ENCODE results near the gene PCGF1.

Gene PCGF1

DNA sequence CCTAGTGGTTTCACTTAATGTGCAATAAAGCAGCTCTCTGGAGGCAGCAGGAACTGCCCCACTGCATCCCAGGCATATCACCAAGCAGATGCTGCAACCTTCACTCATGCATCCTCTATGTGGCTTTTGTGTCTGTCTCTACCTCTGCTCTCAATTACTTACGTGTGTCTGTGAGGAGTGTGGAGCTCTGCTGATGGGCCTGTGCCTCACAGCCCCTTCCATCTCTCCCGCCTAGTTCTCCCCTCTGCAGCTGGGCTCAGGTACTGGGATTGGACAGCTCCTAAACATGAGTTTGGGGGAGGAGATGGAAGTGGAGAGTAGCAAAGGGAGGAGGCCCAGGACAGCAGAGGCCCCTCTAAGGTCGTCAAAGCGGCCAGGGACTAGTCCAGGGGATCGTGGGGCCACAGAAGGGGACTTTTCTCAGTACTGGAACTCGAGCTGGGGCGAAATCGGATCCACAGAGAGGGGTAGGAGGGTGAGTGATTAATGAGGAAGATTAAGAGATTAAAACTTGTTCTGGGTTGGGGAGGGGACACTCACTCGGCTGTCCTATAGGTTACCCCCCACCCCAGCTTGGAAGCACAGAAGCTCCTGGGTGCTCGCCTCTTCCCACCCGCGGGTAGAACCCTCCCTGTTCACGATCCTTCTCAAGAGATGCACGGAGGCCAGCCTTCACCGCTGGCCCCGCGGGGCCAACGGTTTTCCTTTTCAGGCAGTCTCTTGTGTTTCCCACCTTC is 6.0 kb downstream of the PCGF1 start:
- FAIRE-seq (no peak), DNase-seq (ENCODE audit: insufficient read length) (no peak)
- TF ChIP-seq POLR2AphosphoS5 (IDR thresholded peaks at IDR 0.05; ENCODE audit: low read depth, low read length), result no peak
- no peak for TF ChIP-seq TAF1 (IDR thresholded peaks at IDR 0.05; ENCODE audit: borderline replicate concordance, low read depth, low read length)
- no peak for TF ChIP-seq POLR2A (IDR thresholded peaks at IDR 0.05; ENCODE audit: low read depth, low read length)

DNA sequence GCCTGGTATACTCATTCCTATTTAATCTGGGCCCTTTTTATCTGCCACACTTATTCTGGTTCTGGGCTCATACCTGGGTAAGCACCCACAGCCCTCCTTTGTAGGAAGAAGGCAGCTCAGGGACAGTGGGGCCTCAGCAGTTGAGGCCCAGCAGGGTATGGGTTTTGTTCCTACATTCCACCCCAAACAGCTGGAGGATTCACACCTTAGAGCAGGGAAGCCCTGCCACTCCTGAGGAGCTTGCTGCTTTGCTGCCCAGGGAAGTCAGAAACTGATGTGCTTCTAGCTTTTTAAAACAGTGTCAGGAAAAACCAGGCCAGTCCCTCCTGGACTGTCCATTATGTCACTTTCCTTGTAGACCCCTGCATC is 6.9 kb downstream of the PCGF1 start:
- DNase-seq (ENCODE audit: insufficient read length), result no peak
- no peak for TF ChIP-seq TAF1 (IDR thresholded peaks at IDR 0.05; ENCODE audit: borderline replicate concordance, low read depth, low read length)
- TF ChIP-seq POLR2A (IDR thresholded peaks at IDR 0.05; ENCODE audit: low read depth, low read length), result no peak
- no peak for TF ChIP-seq POLR2AphosphoS5 (IDR thresholded peaks at IDR 0.05; ENCODE audit: low read depth, low read length)
- FAIRE-seq, result no peak

DNA sequence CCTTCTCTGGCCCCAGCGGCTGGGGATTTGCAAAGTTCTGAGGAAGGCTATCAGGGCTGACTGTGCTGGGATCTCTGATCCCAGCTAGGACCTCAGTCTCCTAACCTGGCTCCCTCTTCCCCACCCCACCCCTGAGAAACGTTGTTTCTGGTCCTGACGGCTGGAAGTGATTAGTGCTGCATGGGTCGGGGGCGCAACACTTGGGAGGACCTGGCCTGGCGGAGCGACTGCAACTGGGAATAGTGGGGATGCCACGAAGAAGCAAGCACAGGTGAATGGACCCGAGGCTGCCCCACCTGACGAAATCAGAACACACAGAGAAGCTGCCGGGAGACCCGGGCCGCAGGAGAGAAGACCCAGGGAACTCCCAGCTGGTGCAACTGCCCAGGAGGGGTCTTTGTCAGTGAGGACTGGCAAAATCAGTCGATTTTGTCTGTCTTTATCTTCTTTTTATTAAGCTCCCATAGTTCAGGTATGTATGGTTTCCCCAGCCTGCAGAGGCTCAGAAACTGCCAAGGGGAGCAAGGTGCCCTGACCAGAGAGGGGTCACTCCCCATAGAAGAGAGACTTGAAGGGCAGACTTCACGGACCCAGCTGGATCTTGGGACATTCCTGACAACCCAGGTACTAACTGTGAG is 7.4 kb downstream of the PCGF1 start:
- DNase-seq (ENCODE audit: insufficient read length), result no peak
- FAIRE-seq, result no peak
- TF ChIP-seq POLR2A (IDR thresholded peaks at IDR 0.05; ENCODE audit: low read depth, low read length) (no peak), TAF1 (IDR thresholded peaks at IDR 0.05; ENCODE audit: borderline replicate concordance, low read depth, low read length) (no peak), POLR2AphosphoS5 (IDR thresholded peaks at IDR 0.05; ENCODE audit: low read depth, low read length) (no peak)

- FAIRE-seq (no peak), DNase-seq (ENCODE audit: insufficient read length) (no peak)
- TF ChIP-seq POLR2A (IDR thresholded peaks at IDR 0.05; ENCODE audit: low read depth, low read length) (no peak), POLR2AphosphoS5 (IDR thresholded peaks at IDR 0.05; ENCODE audit: low read depth, low read length) (no peak)
These were observed 8.1 kb downstream of the PCGF1 start, which contains the start of gene LBX2 for GRCh38 chr2:74499267-74499939. LBX2 (minus strand) TSS chr2:74499603; CDS start chr2:74499537, 66 bp downstream.

DNA sequence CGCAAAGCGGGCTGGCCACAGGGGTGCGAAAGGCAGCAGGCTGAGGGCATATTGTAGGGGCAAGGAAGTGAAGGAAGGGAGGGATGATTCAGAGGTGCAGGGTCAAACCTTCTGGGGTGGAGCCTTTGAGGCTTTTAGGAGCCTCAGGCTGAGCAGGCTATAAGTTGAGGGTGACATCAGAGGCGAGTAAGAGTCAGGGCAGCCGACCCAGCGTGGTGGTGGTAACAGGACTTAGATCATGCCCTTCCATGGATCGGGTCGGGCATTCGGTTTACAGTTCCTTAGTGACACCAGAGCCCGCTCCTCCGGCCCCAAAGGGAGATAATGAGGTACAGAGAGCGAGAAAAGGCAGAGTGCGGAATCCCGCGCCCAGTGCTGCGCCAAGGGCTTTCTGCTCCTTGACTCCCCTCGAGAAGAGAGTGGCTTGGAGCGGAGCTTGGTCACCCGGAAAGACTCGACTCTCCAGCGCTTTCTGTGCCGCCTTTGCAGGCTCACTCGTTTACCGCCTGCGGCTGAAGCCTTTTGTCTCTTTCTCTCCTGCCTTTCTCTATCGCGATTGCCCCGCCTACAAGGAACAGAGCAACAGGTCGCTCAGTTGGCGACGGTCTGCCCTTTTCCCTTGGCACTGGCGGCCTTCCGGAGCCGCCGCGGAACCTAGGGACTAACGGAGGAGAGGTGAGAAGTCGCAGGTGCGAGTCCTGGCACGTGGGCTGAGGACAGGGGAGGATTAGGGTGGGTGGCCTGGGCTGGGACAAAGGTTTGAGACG is 8.8 kb downstream of the PCGF1 start:
- FAIRE-seq, result peak; percentile 36
- TF ChIP-seq TAF1 (IDR thresholded peaks at IDR 0.05; ENCODE audit: borderline replicate concordance, low read depth, low read length), result no peak
- TF ChIP-seq POLR2AphosphoS5 (IDR thresholded peaks at IDR 0.05; ENCODE audit: low read depth, low read length), result no peak
- no peak for TF ChIP-seq POLR2A (IDR thresholded peaks at IDR 0.05; ENCODE audit: low read depth, low read length)
- no peak for DNase-seq (ENCODE audit: insufficient read length)

DNA sequence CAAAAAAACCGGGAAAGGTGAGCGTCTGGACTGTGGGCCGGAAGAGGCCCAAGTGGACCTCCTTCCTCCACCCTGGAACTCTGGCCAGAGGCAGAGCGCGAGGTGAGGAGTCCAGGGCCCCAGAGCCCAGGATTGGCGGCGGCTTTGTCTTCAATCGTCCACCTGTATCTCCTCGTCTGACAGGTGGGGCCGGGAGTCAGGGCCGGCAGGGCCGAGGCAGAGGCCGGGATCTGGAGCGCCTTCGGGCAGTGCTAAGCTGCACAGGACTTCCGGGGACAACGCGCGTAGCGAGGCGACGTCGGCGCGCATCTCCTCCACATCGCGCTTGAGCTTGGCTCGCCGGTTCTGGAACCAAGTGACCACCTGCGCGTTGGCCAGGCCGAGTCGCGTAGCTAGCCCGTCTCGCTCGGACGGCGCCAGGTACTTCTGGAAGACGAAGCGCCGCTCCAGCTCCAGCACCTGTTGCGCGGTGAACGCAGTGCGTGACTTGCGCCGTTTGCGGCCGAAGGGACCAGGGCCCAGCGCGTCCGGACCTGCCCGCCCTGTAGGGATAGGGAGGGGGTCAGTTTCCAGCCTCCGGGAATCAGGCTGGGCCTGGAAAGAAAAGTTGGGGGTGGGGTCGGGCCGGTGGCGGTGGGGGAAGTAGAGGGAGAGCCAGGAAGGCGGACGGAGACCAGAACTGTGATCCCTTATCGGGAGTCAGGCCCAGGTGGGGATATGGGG is 9.6 kb downstream of the PCGF1 start:
- TF ChIP-seq TAF1 (IDR thresholded peaks at IDR 0.05; ENCODE audit: borderline replicate concordance, low read depth, low read length) (no peak), POLR2A (IDR thresholded peaks at IDR 0.05; ENCODE audit: low read depth, low read length) (peak; percentile 23; the same call in 1 of the 2 replicates), POLR2AphosphoS5 (IDR thresholded peaks at IDR 0.05; ENCODE audit: low read depth, low read length) (peak; percentile 61; the same call in 1 of the 2 replicates)
- no peak for DNase-seq (ENCODE audit: insufficient read length)
- FAIRE-seq, result no peak

- TF ChIP-seq POLR2AphosphoS5 (IDR thresholded peaks at IDR 0.05; ENCODE audit: low read depth, low read length), result no peak
- no peak for TF ChIP-seq POLR2A (IDR thresholded peaks at IDR 0.05; ENCODE audit: low read depth, low read length)
- TF ChIP-seq TAF1 (IDR thresholded peaks at IDR 0.05; ENCODE audit: borderline replicate concordance, low read depth, low read length), result no peak
- FAIRE-seq (no peak), DNase-seq (ENCODE audit: insufficient read length) (no peak)
These were observed 10.3 kb downstream of the PCGF1 start for GRCh38 chr2:74496997-74497776.

DNA sequence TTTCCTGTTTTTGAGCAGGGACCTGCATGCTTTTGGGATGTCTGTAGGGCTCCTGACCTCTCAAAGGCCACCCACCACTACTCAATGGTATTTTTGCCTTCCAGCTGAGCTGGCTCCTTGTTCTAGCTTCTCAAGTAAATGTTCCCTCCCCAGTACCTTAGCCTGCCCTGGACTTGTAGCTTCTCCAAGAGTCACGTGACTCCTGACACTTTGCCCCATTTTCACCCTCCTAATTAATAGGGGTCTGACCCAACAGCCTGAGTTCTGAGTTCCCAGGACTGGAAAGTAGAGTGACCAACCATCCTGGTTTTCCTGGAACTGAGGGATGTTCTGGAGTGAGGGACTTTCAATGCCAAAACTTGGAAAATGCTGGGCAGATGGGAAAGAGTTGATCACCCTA is 12.1 kb downstream of the PCGF1 start:
- TF ChIP-seq TAF1 (IDR thresholded peaks at IDR 0.05; ENCODE audit: borderline replicate concordance, low read depth, low read length), result no peak
- TF ChIP-seq POLR2AphosphoS5 (IDR thresholded peaks at IDR 0.05; ENCODE audit: low read depth, low read length), result no peak
- TF ChIP-seq POLR2A (IDR thresholded peaks at IDR 0.05; ENCODE audit: low read depth, low read length), result no peak
- FAIRE-seq (no peak), DNase-seq (ENCODE audit: insufficient read length) (no peak)

GRCh38 chr2:74493546-74493945 is 13.9 kb downstream of the PCGF1 start:
- no peak for FAIRE-seq

More at GRCh38 chr2:74493546-74493945, 13.9 kb downstream of the PCGF1 start:
- DNase-seq (ENCODE audit: insufficient read length), result no peak
- TF ChIP-seq POLR2AphosphoS5 (IDR thresholded peaks at IDR 0.05; ENCODE audit: low read depth, low read length) (no peak), POLR2A (IDR thresholded peaks at IDR 0.05; ENCODE audit: low read depth, low read length) (no peak), TAF1 (IDR thresholded peaks at IDR 0.05; ENCODE audit: borderline replicate concordance, low read depth, low read length) (no peak)
